ENCODE measurements around the gene KCTD13. TPM values are rescaled to one million over a fixed set of nuclear protein-coding genes. Genes with fewer than 3 reads are reported as not detected.
A peak's percentile ranks its signal among the peaks of the same experiment; 100 is the strongest.

KCTD13 gene
- total RNA-seq, 1 donor from 2014 or later: 19.3 TPM

DNA sequence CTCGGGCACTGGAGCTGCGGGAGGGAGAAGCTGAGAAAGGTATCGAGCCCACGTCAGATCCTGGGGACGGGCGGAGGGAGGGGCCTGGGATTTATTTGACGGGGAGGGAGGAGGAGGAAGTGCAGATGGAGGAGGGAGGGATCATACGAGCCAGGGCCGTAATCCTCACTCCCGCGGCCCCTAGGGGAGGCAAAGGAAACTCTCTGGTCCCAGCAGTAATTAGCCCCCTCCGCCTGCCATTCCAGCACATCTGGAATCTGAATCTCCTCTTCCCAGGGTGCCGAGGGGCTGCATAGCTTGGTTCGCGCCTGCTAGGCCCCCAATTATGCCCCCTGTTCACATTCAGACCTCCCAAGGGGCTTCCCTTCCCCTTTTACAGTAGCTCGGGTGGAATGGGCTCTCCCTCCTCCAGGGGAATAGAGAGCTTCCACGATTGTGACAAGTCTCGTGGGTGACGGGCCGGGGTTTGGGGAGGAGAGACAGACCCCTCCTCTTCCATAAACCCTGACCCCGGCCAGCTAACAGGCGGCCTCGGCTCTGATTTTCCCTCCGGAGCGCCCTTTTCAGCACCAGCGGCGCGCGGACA, 26.4 kb downstream of the KCTD13 start, which contains the start of gene SEZ6L2:
TSS of gene SEZ6L2 (minus strand) at position 35 of the 586 bp plus-strand sequence. CDS start 531 bp downstream, outside the sequence.
- DNase-seq (ENCODE audit: low spot score): no peak
- peak within 1 kb of the TSS; percentile 73 for H3K27ac Mint-ChIP-seq (ENCODE audit: unreplicated experiment)
- TF ChIP-seq, protein P1, sequence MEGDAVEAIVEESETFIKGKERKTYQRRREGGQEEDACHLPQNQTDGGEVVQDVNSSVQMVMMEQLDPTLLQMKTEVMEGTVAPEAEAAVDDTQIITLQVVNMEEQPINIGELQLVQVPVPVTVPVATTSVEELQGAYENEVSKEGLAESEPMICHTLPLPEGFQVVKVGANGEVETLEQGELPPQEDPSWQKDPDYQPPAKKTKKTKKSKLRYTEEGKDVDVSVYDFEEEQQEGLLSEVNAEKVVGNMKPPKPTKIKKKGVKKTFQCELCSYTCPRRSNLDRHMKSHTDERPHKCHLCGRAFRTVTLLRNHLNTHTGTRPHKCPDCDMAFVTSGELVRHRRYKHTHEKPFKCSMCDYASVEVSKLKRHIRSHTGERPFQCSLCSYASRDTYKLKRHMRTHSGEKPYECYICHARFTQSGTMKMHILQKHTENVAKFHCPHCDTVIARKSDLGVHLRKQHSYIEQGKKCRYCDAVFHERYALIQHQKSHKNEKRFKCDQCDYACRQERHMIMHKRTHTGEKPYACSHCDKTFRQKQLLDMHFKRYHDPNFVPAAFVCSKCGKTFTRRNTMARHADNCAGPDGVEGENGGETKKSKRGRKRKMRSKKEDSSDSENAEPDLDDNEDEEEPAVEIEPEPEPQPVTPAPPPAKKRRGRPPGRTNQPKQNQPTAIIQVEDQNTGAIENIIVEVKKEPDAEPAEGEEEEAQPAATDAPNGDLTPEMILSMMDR (IDR thresholded peaks at IDR 0.05): peak; percentile 59
- H3K4me3 Mint-ChIP-seq (ENCODE audit: unreplicated experiment): peak within 1 kb of the TSS; percentile 75
- no peaks in the 10 kb centered on the region for H3K36me3 Mint-ChIP-seq (ENCODE audit: low read depth)
- no peaks in the 10 kb centered on the region for H3K9me3 Mint-ChIP-seq (ENCODE audit: low read depth)
- peaks cover 15% of the 10 kb centered on the region for H3K4me1 Mint-ChIP-seq (ENCODE audit: low read depth)
- H3K27me3 Mint-ChIP-seq (ENCODE audit: low read depth): peaks cover 19% of the 10 kb centered on the region

DNA sequence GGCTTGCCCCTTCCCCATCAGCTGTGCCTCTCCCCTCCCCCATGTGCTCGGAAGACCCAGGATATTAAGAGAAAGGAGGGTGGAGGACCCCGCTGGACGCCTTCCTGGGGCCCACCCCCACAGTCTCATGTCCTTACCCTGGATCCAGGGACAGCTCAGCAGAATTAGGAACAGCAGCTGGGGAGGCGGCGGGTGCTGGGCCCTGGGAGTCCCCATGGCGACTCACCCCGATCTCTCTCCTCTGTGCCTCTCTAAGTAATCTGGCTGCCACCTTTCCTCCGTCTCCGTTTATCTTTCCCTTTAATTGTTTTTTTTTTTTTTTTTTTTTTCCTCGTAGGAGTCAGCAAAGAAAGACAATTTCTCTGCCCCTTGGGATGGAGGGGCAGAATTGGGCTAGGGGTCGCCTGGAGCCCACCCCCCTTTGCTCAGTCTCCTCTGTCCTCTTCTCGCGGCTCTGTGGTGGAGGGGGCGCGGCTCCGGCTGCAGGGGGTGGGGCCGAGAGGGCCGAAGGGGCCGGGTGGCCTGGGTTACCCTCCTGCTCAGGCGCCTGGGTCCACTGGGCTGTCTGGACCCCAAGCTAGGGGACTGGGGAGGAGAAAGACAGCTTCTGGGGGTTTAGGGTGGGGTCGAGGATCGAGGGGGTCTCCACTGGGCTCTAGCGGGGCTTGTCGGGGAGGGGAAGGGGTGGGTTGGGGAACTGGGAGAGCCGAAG, 27.1 kb downstream of the KCTD13 start:
- TF ChIP-seq, protein P1 (IDR thresholded peaks at IDR 0.05): no peak
- Mint-ChIP-seq H3K9me3 (ENCODE audit: low read depth) (no peaks in the 10 kb centered on the region), H3K36me3 (ENCODE audit: low read depth) (no peaks in the 10 kb centered on the region), H3K4me3 (ENCODE audit: unreplicated experiment) (peak overlapping the region; percentile 65), H3K4me1 (ENCODE audit: low read depth) (peaks cover 15% of the 10 kb centered on the region), H3K27ac (ENCODE audit: unreplicated experiment) (no peak overlapping the region), H3K27me3 (ENCODE audit: low read depth) (peaks cover 19% of the 10 kb centered on the region)
- DNase-seq (ENCODE audit: low spot score): no peak

DNA sequence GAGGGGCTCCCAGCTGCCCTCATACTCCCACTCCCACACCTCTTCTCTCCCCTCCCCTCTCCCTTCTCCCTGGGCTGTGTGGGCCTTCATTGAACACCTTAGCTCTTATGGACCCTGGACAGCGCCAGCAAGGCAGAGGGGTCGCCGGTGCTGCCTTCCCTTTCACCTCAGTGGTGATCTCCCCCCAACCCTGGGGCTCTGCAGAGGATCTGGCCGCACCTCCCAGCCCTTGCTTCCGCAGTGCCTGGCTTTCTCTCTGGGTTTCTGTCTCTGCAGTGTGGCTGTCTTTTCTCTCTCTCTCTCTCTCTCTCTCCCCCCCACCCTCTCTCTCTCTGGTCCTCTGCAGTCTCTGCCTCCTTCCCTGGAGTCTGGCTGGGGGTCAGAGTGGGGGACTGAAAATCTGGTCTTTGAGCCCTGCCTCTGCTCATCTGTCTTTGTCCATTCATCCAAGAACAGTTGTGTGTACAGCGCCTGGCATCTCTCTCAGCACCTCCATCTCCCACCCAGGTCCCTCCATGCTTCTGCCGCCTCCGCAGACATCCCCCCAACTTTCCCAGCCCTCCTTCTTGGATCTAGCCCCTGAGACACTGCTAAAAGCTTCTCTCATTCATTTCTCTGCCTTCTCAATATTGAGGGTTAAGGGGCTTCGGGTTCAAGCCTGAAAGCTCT, 27.8 kb downstream of the KCTD13 start:
- no peak for DNase-seq (ENCODE audit: low spot score)
- TF ChIP-seq, protein P1 (IDR thresholded peaks at IDR 0.05): no peak
- H3K9me3 Mint-ChIP-seq (ENCODE audit: low read depth): no peaks in the 10 kb centered on the region
- peaks cover 15% of the 10 kb centered on the region for H3K4me1 Mint-ChIP-seq (ENCODE audit: low read depth)
- H3K4me3 Mint-ChIP-seq (ENCODE audit: unreplicated experiment): peak overlapping the region; percentile 65
- H3K27me3 Mint-ChIP-seq (ENCODE audit: low read depth): peaks cover 19% of the 10 kb centered on the region
- H3K36me3 Mint-ChIP-seq (ENCODE audit: low read depth): no peaks in the 10 kb centered on the region
- no peak overlapping the region for H3K27ac Mint-ChIP-seq (ENCODE audit: unreplicated experiment)

DNA sequence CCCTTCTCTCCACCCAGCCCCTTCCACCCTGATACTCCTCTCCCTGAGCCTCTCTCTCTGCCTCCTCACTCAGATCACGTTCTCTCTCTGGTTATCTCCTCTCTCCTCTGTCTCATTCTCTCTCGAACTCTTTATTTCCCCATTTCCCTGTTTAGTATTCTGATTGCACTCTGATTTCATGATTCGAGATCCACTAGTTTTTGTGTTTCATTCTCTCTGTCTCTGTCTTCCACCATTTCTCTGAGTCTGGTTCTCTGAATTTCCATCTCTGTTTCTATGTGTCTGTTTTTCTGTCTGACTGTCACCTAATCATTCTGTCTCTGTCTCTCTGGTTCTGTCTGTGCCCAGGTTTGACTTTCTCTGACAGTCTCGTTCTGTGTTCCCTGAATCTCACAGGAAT, 28.7 kb downstream of the KCTD13 start:
- Mint-ChIP-seq H3K27me3 (ENCODE audit: low read depth) (peaks cover 19% of the 10 kb centered on the region), H3K4me1 (ENCODE audit: low read depth) (peaks cover 15% of the 10 kb centered on the region), H3K27ac (ENCODE audit: unreplicated experiment) (no peak overlapping the region), H3K4me3 (ENCODE audit: unreplicated experiment) (no peak overlapping the region), H3K9me3 (ENCODE audit: low read depth) (no peaks in the 10 kb centered on the region), H3K36me3 (ENCODE audit: low read depth) (no peaks in the 10 kb centered on the region)
- no peak for DNase-seq (ENCODE audit: low spot score)
- TF ChIP-seq, protein P1 (IDR thresholded peaks at IDR 0.05): no peak

DNA sequence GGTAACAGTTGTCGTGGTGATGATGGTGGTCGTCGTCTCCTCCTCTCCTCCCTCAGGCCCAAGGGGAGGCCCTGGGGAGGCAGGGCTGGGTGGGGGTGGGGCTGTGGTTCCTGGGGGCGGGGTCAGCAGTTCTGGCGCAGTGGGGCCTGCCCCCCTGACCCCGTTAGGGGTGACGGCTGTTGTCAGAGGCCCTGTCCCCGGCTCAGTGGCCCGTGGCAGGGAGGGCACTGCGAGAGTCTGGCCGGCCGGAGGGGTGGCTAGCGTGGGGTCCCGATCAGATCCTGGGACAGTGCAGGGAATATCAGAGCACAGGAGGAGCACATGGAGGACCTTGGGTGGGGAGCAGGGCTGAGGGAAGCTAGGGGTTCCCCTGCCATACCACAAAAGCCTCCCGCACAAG, 29.2 kb downstream of the KCTD13 start:
- TF ChIP-seq, protein P1 (IDR thresholded peaks at IDR 0.05): no peak
- Mint-ChIP-seq H3K36me3 (ENCODE audit: low read depth) (no peaks in the 10 kb centered on the region), H3K27me3 (ENCODE audit: low read depth) (peaks cover 19% of the 10 kb centered on the region), H3K9me3 (ENCODE audit: low read depth) (no peaks in the 10 kb centered on the region), H3K4me3 (ENCODE audit: unreplicated experiment) (no peak overlapping the region), H3K4me1 (ENCODE audit: low read depth) (peaks cover 13% of the 10 kb centered on the region), H3K27ac (ENCODE audit: unreplicated experiment) (no peak overlapping the region)
- no peak for DNase-seq (ENCODE audit: low spot score)
